GM06990 (cell line): ENCODE results near the gene G6PD.
"Not testable (repeated sequence)": the region's sequence is repeated elsewhere in the genome, so short reads cannot be mapped to it uniquely, and the experiment has no call there.

Source experiments
- DNase-seq: peaks from one replicate; pipeline ENCODE4 v3.0.0-alpha.2; 2011; ENCODE audit not compliant: insufficient read length; ENCODE audit errors: extremely low read depth
- H3K27me3 ChIP-seq: replicated peaks from 2 replicates; pipeline ENCODE4 v1.6.0; 2011; ENCODE audit warnings: low read length; ENCODE audit not compliant: control insufficient read depth, insufficient read depth
- H3K36me3 ChIP-seq: 2 replicates; pipeline ENCODE4 v1.5.1; 2011; ENCODE audit warnings: low read length; ENCODE audit not compliant: control insufficient read depth, insufficient read depth
- H3K4me3 ChIP-seq: replicated peaks from 2 replicates; pipeline ENCODE4 v1.5.1; 2011; ENCODE audit warnings: low read depth, mild to moderate bottlenecking, control low read depth, low read length
- CTCF ChIP-seq: IDR thresholded peaks from 2 replicates; pipeline ENCODE4 v1.5.1; 2011; ENCODE audit warnings: low read length, control low read depth, mild to moderate bottlenecking, inconsistent platforms; ENCODE audit not compliant: insufficient read depth, poor library complexity, severe bottlenecking

The G6PD gene

GRCh38 chrX:154546354-154547244 is at the start of gene G6PD:
Gene G6PD (minus strand): TSS chrX:154546846. CDS start chrX:154546155, 691 bp downstream.
- DNase-seq, result peak; percentile 84
- H3K36me3 ChIP-seq, result no peaks in the 10 kb centered on the region; the same call in none of the 2 replicates
- H3K27me3 ChIP-seq, result no peaks in the 10 kb centered on the region
- no peak for TF ChIP-seq CTCF
- H3K4me3 ChIP-seq, result peak within 1 kb of the TSS; percentile 79

- TF ChIP-seq CTCF, result no peak
Observed at GRCh38 chrX:154595559-154596249, 49.1 kb upstream of the G6PD start.

GRCh38 chrX:154594491-154594890 is 47.8 kb upstream of the G6PD start:
- H3K27me3 ChIP-seq, result no peaks in the 10 kb centered on the region
- no peak for TF ChIP-seq CTCF
- no peak for DNase-seq
- no peaks in the 10 kb centered on the region for H3K36me3 ChIP-seq
- no peak overlapping the region for H3K4me3 ChIP-seq

More at GRCh38 chrX:154595559-154596249, 49.1 kb upstream of the G6PD start:
- no peak overlapping the region for H3K4me3 ChIP-seq
- H3K27me3 ChIP-seq, result no peaks in the 10 kb centered on the region
- no peak for DNase-seq
- H3K36me3 ChIP-seq, result no peaks in the 10 kb centered on the region

- Histone ChIP-seq H3K4me3 (no peak overlapping the region), H3K27me3 (no peaks in the 10 kb centered on the region), H3K36me3 (no peaks in the 10 kb centered on the region)
- TF ChIP-seq CTCF, result no peak
- DNase-seq, result no peak
Observed at GRCh38 chrX:154593201-154593600, 46.6 kb upstream of the G6PD start.

GRCh38 chrX:154592505-154592904 is 45.9 kb upstream of the G6PD start:
- Histone ChIP-seq H3K36me3 (no peaks in the 10 kb centered on the region), H3K4me3 (no peak overlapping the region), H3K27me3 (no peaks in the 10 kb centered on the region)
- no peak for TF ChIP-seq CTCF
- no peak for DNase-seq

GRCh38 chrX:154590415-154590814 is 43.8 kb upstream of the G6PD start:
- H3K36me3 ChIP-seq, H3K27me3 ChIP-seq, DNase-seq, H3K4me3 ChIP-seq: not testable (repeated sequence)

- not testable (repeated sequence) for H3K36me3 ChIP-seq, DNase-seq, H3K4me3 ChIP-seq, H3K27me3 ChIP-seq
Observed at GRCh38 chrX:154584585-154585183, 38.0 kb upstream of the G6PD start, which contains the start of gene CTAG1A. Gene CTAG1A (plus strand): TSS chrX:154585133. CDS start chrX:154585207, 74 bp downstream.

GRCh38 chrX:154582994-154583393 is 36.3 kb upstream of the G6PD start:
- H3K27me3 ChIP-seq, H3K4me3 ChIP-seq, H3K36me3 ChIP-seq, DNase-seq: not testable (repeated sequence)
